Nephron (organoid): Measurements from ENCODE around the gene PLAAT4.

ENCODE experiments used
- H3K27ac Mint-ChIP-seq, 3 experiments: 2 replicates each; pipeline ENCODE4 v1.8.0; 2020; ENCODE audit warnings: mixed read lengths in 3 of 3, mild to moderate bottlenecking in 2 of 3, moderate library complexity in 1 of 3
- H3K27me3 Mint-ChIP-seq: 2 replicates; pipeline ENCODE4 v1.8.0; 2021; ENCODE audit warnings: low read depth, mild to moderate bottlenecking, moderate library complexity, mixed read lengths
- H3K36me3 Mint-ChIP-seq: 2 replicates; pipeline ENCODE4 v1.8.0; 2020; ENCODE audit warnings: low read depth, mixed read lengths
- H3K4me1 Mint-ChIP-seq: 2 replicates; pipeline ENCODE4 v1.8.0; 2020; ENCODE audit warnings: mixed read lengths
- H3K4me3 Mint-ChIP-seq, 3 experiments: 2 replicates each; pipeline ENCODE4 v1.8.0; 2020; ENCODE audit warnings: mild to moderate bottlenecking in 3 of 3, mixed read lengths in 3 of 3, moderate library complexity in 2 of 3
- H3K9me3 Mint-ChIP-seq: 2 replicates; pipeline ENCODE4 v1.8.0; 2020; ENCODE audit warnings: mixed read lengths
- TF ChIP-seq, protein P1 (sequence below), 3 experiments: fragments of 200-600 bp; sonication (generic); IDR thresholded peaks; one replicate each; pipeline ENCODE4 v1.5.0; 2021; ENCODE audit warnings: antibody characterized with exemption in 3 of 3; ENCODE audit not compliant: unreplicated experiment in 3 of 3

Gene PLAAT4

DNA sequence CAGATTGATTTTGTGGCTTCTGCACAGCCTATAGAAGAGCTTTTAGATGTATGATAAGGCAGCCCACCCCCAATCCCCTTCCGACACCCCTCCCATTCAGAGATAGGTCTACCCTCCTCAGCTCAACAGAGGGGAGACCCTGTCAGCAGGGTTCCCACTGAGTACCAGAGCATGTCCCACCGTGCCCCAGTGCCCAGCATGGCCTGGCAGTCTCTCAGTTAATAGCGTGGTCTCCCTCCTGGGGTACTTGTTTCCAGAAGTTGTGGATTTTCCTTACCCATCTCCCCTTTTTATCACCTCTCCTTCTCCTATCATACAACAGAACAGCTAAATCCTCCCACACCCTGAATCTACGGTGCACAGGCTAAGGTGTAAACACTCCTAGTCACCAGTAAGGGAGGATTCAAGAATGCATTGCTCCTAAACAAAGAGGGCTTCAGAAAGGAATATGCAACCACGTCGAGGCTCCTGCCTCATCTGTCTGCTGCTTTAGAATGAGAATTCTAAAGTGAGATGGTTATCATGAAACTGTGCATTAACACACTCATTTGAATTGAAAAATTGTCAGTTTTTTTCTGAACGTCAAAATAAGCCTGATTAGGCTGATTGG is 19.9 kb downstream of the PLAAT4 start:
- Mint-ChIP-seq H3K9me3 (no peaks in the 10 kb centered on the region), H3K27ac (no peak overlapping the region), H3K36me3 (no peaks in the 10 kb centered on the region), H3K4me3 (no peak overlapping the region), H3K4me1 (peaks cover 27% of the 10 kb centered on the region), H3K27me3 (peaks cover 7% of the 10 kb centered on the region)
- TF ChIP-seq, protein P1, sequence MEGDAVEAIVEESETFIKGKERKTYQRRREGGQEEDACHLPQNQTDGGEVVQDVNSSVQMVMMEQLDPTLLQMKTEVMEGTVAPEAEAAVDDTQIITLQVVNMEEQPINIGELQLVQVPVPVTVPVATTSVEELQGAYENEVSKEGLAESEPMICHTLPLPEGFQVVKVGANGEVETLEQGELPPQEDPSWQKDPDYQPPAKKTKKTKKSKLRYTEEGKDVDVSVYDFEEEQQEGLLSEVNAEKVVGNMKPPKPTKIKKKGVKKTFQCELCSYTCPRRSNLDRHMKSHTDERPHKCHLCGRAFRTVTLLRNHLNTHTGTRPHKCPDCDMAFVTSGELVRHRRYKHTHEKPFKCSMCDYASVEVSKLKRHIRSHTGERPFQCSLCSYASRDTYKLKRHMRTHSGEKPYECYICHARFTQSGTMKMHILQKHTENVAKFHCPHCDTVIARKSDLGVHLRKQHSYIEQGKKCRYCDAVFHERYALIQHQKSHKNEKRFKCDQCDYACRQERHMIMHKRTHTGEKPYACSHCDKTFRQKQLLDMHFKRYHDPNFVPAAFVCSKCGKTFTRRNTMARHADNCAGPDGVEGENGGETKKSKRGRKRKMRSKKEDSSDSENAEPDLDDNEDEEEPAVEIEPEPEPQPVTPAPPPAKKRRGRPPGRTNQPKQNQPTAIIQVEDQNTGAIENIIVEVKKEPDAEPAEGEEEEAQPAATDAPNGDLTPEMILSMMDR (IDR thresholded peaks at IDR 0.05; ENCODE audit: unreplicated experiment in 3 of 3), result no peak

DNA sequence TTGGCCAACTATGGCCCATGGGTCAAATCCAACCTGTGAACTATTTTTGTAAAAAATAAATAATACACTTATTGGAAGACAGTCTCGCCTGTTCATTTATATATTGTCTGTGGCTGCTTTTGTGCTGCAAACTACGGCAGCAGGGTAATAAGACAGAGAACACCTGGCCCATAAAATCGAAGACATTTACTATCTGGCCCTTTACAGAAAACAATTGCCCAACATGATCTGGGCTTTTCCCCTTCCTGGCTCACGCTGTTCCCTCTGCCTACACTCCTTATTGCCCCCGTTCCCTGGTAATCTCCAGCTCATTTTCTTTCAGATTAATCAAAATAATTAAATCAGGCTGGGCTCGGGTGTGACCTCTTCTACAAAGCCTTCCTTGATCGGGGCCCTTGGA is 21.0 kb downstream of the PLAAT4 start:
- no peaks in the 10 kb centered on the region for H3K9me3 Mint-ChIP-seq
- H3K27me3 Mint-ChIP-seq, result peaks cover 7% of the 10 kb centered on the region
- no peaks in the 10 kb centered on the region for H3K36me3 Mint-ChIP-seq
- peaks cover 26% of the 10 kb centered on the region for H3K4me1 Mint-ChIP-seq
- no peak overlapping the region for H3K4me3 Mint-ChIP-seq
- TF ChIP-seq, protein P1 (IDR thresholded peaks at IDR 0.05; ENCODE audit: unreplicated experiment in 3 of 3), result no peak
- H3K27ac Mint-ChIP-seq, result no peak overlapping the region

DNA sequence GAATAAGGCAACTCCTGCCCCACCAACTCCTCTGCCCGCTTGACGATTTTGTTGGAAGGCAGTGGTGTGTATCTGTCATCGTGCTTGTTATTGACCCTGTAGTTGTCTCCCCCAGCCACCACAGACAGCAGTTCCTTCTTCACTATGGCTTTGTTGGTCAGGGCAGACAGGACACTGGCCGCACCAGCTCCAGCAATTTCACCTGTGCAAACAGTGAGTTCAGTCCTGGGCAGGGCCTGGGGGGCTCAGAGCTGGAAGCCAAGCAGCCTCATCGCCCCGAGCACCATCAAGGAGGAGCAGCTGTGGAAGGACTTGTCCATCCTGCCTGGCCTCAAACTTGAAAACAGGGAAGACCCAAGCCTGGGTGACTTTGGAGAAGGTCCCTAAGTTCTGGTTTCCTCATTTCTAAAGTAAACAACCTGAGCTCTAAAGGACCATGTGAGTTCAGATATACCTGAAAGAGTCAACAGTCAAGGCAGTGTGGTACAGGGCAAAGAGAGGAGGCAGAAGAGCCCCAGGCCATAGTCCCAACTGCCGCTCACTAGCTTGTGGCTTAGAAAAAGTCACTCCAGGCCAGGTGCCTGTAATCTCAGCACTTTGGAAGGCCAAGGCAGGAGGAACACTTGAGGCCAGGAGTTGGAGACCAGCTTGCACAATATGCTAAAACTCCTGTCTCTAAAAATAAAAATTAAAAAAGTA is 22.0 kb downstream of the PLAAT4 start:
- H3K27me3 Mint-ChIP-seq, result peaks cover 7% of the 10 kb centered on the region
- TF ChIP-seq, protein P1 (IDR thresholded peaks at IDR 0.05; ENCODE audit: unreplicated experiment in 3 of 3), result no peak
- H3K9me3 Mint-ChIP-seq, result no peaks in the 10 kb centered on the region
- peaks cover 23% of the 10 kb centered on the region for H3K4me1 Mint-ChIP-seq
- no peaks in the 10 kb centered on the region for H3K36me3 Mint-ChIP-seq
- no peak overlapping the region for H3K27ac Mint-ChIP-seq
- H3K4me3 Mint-ChIP-seq, result no peak overlapping the region

DNA sequence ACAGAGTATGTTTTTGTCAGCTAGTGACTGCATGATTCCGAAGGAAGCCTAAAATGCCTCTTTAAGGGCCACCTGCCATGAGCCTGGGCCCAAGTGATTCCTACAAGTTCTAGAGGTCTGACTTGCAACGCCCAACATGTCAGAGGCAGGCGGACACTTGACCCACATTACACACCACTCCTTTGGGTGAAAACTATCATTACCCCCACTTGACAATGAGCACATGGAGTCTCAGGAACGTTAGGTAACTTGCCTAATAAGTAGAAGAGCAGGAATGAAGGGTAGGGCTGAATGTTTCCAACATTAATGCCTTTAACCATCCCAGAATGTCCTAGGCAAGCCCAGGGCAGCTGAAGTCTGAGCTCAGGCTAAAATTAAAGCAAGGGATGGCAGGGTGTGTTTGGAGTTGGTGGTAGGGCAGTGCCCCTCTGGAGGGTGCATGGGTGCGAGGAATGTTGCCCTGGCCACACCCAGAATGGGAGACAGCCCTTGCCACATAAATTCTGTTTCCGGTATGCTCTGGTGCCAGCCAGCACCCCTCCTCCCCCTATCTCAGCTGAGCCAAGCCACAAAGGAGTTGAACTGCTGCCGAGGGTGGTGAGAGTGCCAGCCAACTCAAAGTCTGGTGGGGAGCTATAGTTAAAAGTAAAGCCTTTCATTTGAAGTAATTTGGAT is 24.0 kb downstream of the PLAAT4 start:
- peaks cover 17% of the 10 kb centered on the region for H3K4me1 Mint-ChIP-seq
- H3K4me3 Mint-ChIP-seq, result no peak overlapping the region
- H3K27ac Mint-ChIP-seq, result no peak overlapping the region
- H3K27me3 Mint-ChIP-seq, result peaks cover 3% of the 10 kb centered on the region
- H3K9me3 Mint-ChIP-seq, result no peaks in the 10 kb centered on the region
- TF ChIP-seq, protein P1 (IDR thresholded peaks at IDR 0.05; ENCODE audit: unreplicated experiment in 3 of 3), result no peak
- H3K36me3 Mint-ChIP-seq, result no peaks in the 10 kb centered on the region

DNA sequence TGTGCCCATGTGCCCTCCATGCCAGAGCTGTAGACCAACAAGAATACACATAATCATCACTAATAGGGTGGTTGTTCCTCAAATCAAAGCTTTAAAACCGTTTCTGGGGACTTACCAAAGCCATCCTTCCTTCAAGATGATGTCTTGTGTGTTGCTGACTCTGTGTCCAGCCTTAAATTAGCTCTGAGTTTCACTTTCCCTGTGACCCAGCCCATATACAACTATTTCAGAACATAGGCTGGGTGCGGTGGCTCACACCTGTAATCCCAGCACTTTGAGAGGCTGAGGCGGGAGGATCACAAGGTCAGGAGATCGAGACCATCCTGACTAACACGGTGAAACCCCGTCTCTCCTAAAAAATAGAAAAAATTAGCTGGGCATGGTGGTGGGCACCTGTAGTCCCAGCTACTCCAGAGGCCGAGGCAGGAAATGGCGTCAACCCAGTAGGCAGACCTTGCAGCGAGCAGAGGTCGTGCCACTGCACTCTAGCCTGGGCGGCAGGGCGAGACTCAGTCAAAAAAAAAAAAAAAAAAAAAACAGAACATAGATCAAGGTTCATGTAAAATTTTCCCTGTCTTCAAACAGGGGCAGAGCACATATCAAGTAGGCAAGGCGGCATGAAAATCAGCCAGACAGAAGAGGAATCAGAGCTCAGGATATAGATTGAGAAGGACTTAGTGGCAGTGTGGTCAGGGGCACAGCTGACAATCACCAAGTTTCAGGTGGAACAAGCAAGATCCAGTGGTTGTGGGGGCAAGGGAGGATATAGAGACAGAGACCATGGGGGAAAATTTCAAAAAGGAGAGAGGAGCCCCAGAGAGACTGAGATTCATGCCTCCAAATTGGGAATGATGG is 26.8 kb downstream of the PLAAT4 start, which contains the start of gene PLAAT2:
Gene PLAAT2, minus strand, starts transcription at position 179 of the 855 bp plus-strand sequence. Its CDS starts 55 bp downstream, at position 124.
- Mint-ChIP-seq H3K4me3 (no peak within 1 kb of the TSS), H3K27me3 (peaks cover 3% of the 10 kb centered on the region), H3K4me1 (peaks cover 17% of the 10 kb centered on the region), H3K27ac (peak within 1 kb of the TSS in 2 of 3 experiments; percentile 44 to 78), H3K9me3 (no peaks in the 10 kb centered on the region), H3K36me3 (no peaks in the 10 kb centered on the region)
- TF ChIP-seq, protein P1 (IDR thresholded peaks at IDR 0.05; ENCODE audit: unreplicated experiment in 3 of 3), result no peak
